MCF 10A (cell line): ENCODE data around the gene CIB2. TPM values are rescaled to one million over a fixed set of nuclear protein-coding genes. Genes with fewer than 3 reads are reported as not detected.
A peak's percentile ranks its signal among the peaks of the same experiment; 100 is the strongest.

ENCODE experiments used
- BruUV-seq: library from RNA; stranded (reverse); fragments of 400-500 nt; replicated peaks from 2 replicates; lab custom pipeline; 2021; lab: Mats Ljungman, UMichigan
- CTCF ChIA-PET: fragments of 300-600 bp; sonication (Branson Sonifier 250); formaldehyde crosslinking; extraction: SDS; loops from one replicate; lab custom pipeline; 2021; ENCODE audit warnings: antibody characterized with exemption, inconsistent platforms; lab: Yijun Ruan, JAX
- POLR2A ChIA-PET: fragments of 300-600, 350-650 bp; sonication (Branson Sonifier 250); formaldehyde crosslinking; extraction: SDS; loops from one replicate; lab custom pipeline; 2020; ENCODE audit warnings: antibody characterized with exemption, inconsistent platforms; lab: Yijun Ruan, JAX
- DNase-seq: peaks from one replicate; pipeline ENCODE4 v3.0.0-alpha.2; 2018; ENCODE audit not compliant: unreplicated experiment
- H3K27ac Mint-ChIP-seq: one replicate; pipeline ENCODE4 v1.8.0; 2022; ENCODE audit warnings: mild to moderate bottlenecking, low read depth, mixed read lengths; ENCODE audit not compliant: unreplicated experiment
- H3K27me3 Mint-ChIP-seq: one replicate; pipeline ENCODE4 v1.8.0; 2022; ENCODE audit warnings: mixed read lengths; ENCODE audit not compliant: insufficient read depth, unreplicated experiment
- H3K36me3 Mint-ChIP-seq: one replicate; pipeline ENCODE4 v1.8.0; 2022; ENCODE audit warnings: mild to moderate bottlenecking, moderate library complexity, mixed read lengths; ENCODE audit not compliant: insufficient read depth, unreplicated experiment
- H3K4me1 Mint-ChIP-seq: one replicate; pipeline ENCODE4 v1.8.0; 2022; ENCODE audit warnings: mixed read lengths; ENCODE audit not compliant: insufficient read depth, unreplicated experiment
- H3K4me3 Mint-ChIP-seq: one replicate; pipeline ENCODE4 v1.8.0; 2022; ENCODE audit warnings: mild to moderate bottlenecking, moderate library complexity, mixed read lengths; ENCODE audit not compliant: unreplicated experiment
- H3K9me3 Mint-ChIP-seq: one replicate; pipeline ENCODE4 v1.8.0; 2022; ENCODE audit warnings: mixed read lengths; ENCODE audit not compliant: unreplicated experiment
- intact Hi-C: fragments of 100-400 bp; cut with micrococcal nuclease; formaldehyde crosslinking; loops from 2 replicates; pipeline ENCODE4 v1.14.1; 2022
- total RNA-seq: library from RNA; stranded (reverse); gene quantifications from 2 replicates; pipeline ENCODE4 v1.2.3, GENCODE V29; 2022
- TF ChIP-seq, protein P1 (sequence below): fragments of 200-600 bp; IDR thresholded peaks from one replicate; pipeline ENCODE4 v1.8.0; 2022; ENCODE audit warnings: antibody characterized with exemption, mild to moderate bottlenecking; ENCODE audit not compliant: unreplicated experiment

Gene CIB2
- total RNA-seq, 1 experiment from 2014 or later = 0.30 TPM

- BruUV-seq = no TSS peak
Observed at GRCh38 chr15:78087951-78088772, 43.1 kb downstream of the CIB2 start.

GRCh38 chr15:78085928-78086327 lies 45.3 kb downstream of the CIB2 start:
- H3K27me3 Mint-ChIP-seq = no peaks in the 10 kb centered on the region
- ChIA-PET POLR2A (interaction anchor here (0.7 to 1.5 kb wide), 4 partner anchors 11 to 92 kb away, joined by 3 to 4 read pairs (median 3); no protein-coding TSS in a partner anchor), CTCF (interaction anchor here (1.0 kb wide), 1 partner anchor 119 kb away, joined by 3 read pairs; no protein-coding TSS in a partner anchor)
- BruUV-seq = no TSS peak
- TF ChIP-seq, protein P1, sequence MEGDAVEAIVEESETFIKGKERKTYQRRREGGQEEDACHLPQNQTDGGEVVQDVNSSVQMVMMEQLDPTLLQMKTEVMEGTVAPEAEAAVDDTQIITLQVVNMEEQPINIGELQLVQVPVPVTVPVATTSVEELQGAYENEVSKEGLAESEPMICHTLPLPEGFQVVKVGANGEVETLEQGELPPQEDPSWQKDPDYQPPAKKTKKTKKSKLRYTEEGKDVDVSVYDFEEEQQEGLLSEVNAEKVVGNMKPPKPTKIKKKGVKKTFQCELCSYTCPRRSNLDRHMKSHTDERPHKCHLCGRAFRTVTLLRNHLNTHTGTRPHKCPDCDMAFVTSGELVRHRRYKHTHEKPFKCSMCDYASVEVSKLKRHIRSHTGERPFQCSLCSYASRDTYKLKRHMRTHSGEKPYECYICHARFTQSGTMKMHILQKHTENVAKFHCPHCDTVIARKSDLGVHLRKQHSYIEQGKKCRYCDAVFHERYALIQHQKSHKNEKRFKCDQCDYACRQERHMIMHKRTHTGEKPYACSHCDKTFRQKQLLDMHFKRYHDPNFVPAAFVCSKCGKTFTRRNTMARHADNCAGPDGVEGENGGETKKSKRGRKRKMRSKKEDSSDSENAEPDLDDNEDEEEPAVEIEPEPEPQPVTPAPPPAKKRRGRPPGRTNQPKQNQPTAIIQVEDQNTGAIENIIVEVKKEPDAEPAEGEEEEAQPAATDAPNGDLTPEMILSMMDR = no peak
- no peak overlapping the region for H3K27ac Mint-ChIP-seq
- H3K4me3 Mint-ChIP-seq = no peak overlapping the region
- peak; percentile 29 for DNase-seq
- no peaks in the 10 kb centered on the region for H3K36me3 Mint-ChIP-seq
- H3K4me1 Mint-ChIP-seq = no peaks in the 10 kb centered on the region
- no peaks in the 10 kb centered on the region for H3K9me3 Mint-ChIP-seq
- intact Hi-C loops = no loop called here

More at GRCh38 chr15:78087951-78088772, 43.1 kb downstream of the CIB2 start:
- Mint-ChIP-seq H3K4me3 (no peak overlapping the region), H3K27me3 (no peaks in the 10 kb centered on the region), H3K27ac (no peak overlapping the region), H3K9me3 (no peaks in the 10 kb centered on the region), H3K4me1 (no peaks in the 10 kb centered on the region), H3K36me3 (no peaks in the 10 kb centered on the region)
- intact Hi-C loops = no loop called here
- DNase-seq = no peak
- POLR2A ChIA-PET = interaction anchor here (0.5 kb wide), 1 partner anchor 467 kb away, joined by 3 read pairs; no protein-coding TSS in a partner anchor
- TF ChIP-seq, protein P1 = no peak
- CTCF ChIA-PET = interaction anchor here (0.8 to 1.3 kb wide), 2 partner anchors 20 to 129 kb away, joined by 3 read pairs; no protein-coding TSS in a partner anchor

GRCh38 chr15:78084449-78084750 lies 46.8 kb downstream of the CIB2 start:
- no TSS peak for BruUV-seq
- no peak overlapping the region for H3K27ac Mint-ChIP-seq

More at GRCh38 chr15:78084449-78084750, 46.8 kb downstream of the CIB2 start:
- Mint-ChIP-seq H3K9me3 (no peaks in the 10 kb centered on the region), H3K36me3 (no peaks in the 10 kb centered on the region), H3K4me1 (no peaks in the 10 kb centered on the region), H3K4me3 (no peak overlapping the region), H3K27me3 (no peaks in the 10 kb centered on the region)
- intact Hi-C loops = no loop called here
- ChIA-PET POLR2A (no interaction called here), CTCF (interaction anchor here (0.6 to 1.2 kb wide), 2 partner anchors 8 to 125 kb away, joined by 3 to 8 read pairs; no protein-coding TSS in a partner anchor)
- DNase-seq = no peak
- TF ChIP-seq, protein P1 = no peak
